Liver (tissue), 3 donors: ENCODE results near the gene PRAMEF17.
"Not testable (repeated sequence)": the region's sequence is repeated elsewhere in the genome, so short reads cannot be mapped to it uniquely, and the experiment has no call there.

Experiments used
- CTCF ChIP-seq: fragments of 150-350 bp; IDR thresholded peaks from 2 replicates; pipeline ENCODE4 v1.5.1; 2017; ENCODE audit warnings: improper control_type of control experiment, low read depth, low read length; ENCODE audit not compliant: missing input control
- GABPA ChIP-seq, 2 donors: IDR thresholded peaks in 1 of 2; conservative IDR thresholded peaks in 1 of 2; 2 replicates each; pipeline ENCODE4 v1.6.1; 2016; ENCODE audit warnings: antibody characterized with exemption in 2 of 2, mild to moderate bottlenecking in 1 of 2, moderate library complexity in 1 of 2
- RAD21 ChIP-seq, 2 donors: IDR thresholded peaks; 2 replicates each; pipeline ENCODE4 v1.6.1; 2016; ENCODE audit warnings: antibody characterized with exemption in 2 of 2, mild to moderate bottlenecking in 2 of 2
- REST ChIP-seq: IDR thresholded peaks from 2 replicates; pipeline ENCODE4 v1.6.1; 2016; ENCODE audit warnings: antibody characterized with exemption, mild to moderate bottlenecking
- RXRA ChIP-seq, 2 donors: IDR thresholded peaks; 2 replicates each; pipeline ENCODE4 v1.6.1; 2017 to 2018; ENCODE audit warnings: antibody characterized with exemption in 2 of 2, mild to moderate bottlenecking in 1 of 2
- SP1 ChIP-seq: IDR thresholded peaks from 2 replicates; pipeline ENCODE4 v1.6.1; 2018; ENCODE audit warnings: antibody characterized with exemption, mild to moderate bottlenecking
- YY1 ChIP-seq: IDR thresholded peaks from 2 replicates; pipeline ENCODE4 v1.6.1; 2016; ENCODE audit warnings: antibody characterized with exemption, mild to moderate bottlenecking
- TF ChIP-seq, protein P1 (sequence below): IDR thresholded peaks from 2 replicates; pipeline ENCODE4 v1.6.1; 2016; ENCODE audit warnings: antibody characterized with exemption
- donor health status: healthy.
- donor health status: healthy.

GRCh38 chr1:13410150-13410549 is 20.7 kb downstream of the PRAMEF17 start, which contains the start of gene PRAMEF20:
- not testable (repeated sequence) for TF ChIP-seq GABPA (IDR thresholded peaks at IDR 0.05 in 1 of 2, conservative IDR thresholded peaks at IDR 0.05 in 1 of 2); RAD21 (IDR thresholded peaks at IDR 0.05); YY1; CTCF; RXRA (IDR thresholded peaks at IDR 0.05); REST; SP1
- TF ChIP-seq, protein P1, sequence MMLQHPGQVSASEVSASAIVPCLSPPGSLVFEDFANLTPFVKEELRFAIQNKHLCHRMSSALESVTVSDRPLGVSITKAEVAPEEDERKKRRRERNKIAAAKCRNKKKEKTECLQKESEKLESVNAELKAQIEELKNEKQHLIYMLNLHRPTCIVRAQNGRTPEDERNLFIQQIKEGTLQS, result not testable (repeated sequence)
